Calu3 (cell line): ENCODE measurements around the gene COL4A2. TPM values are rescaled to one million over a fixed set of nuclear protein-coding genes. Genes with fewer than 3 reads are reported as not detected.
"Not testable (repeated sequence)": the region's sequence is repeated elsewhere in the genome, so short reads cannot be mapped to it uniquely, and the experiment has no call there.

ENCODE experiments used
- BruUV-seq: library from RNA; stranded (reverse); fragments of 400-500 nt; replicated peaks from 2 replicates; lab custom pipeline; 2021; lab: Mats Ljungman, UMichigan
- CTCF ChIA-PET: fragments of 300-600 bp; sonication (Branson Sonifier 250); formaldehyde crosslinking; loops from one replicate; lab custom pipeline; 2022; ENCODE audit warnings: antibody characterized with exemption; lab: Charles Lee
- DNase-seq: peaks from one replicate; pipeline ENCODE4 v3.0.0; 2022
- H3K27ac Mint-ChIP-seq: one replicate; pipeline ENCODE4 v1.8.0; 2022; ENCODE audit warnings: mixed read lengths; ENCODE audit not compliant: unreplicated experiment
- H3K27me3 Mint-ChIP-seq: one replicate; pipeline ENCODE4 v1.8.0; 2022; ENCODE audit warnings: mixed read lengths; ENCODE audit not compliant: unreplicated experiment
- H3K36me3 Mint-ChIP-seq: one replicate; pipeline ENCODE4 v1.8.0; 2022; ENCODE audit warnings: mild to moderate bottlenecking, moderate library complexity, mixed read lengths; ENCODE audit not compliant: insufficient read depth, unreplicated experiment
- H3K4me1 Mint-ChIP-seq: one replicate; pipeline ENCODE4 v1.8.0; 2022; ENCODE audit warnings: mild to moderate bottlenecking, low read depth, mixed read lengths; ENCODE audit not compliant: unreplicated experiment
- H3K4me3 Mint-ChIP-seq: one replicate; pipeline ENCODE4 v1.8.0; 2022; ENCODE audit warnings: mild to moderate bottlenecking, low read depth, moderate library complexity, mixed read lengths; ENCODE audit not compliant: unreplicated experiment
- H3K9me3 Mint-ChIP-seq: one replicate; pipeline ENCODE4 v1.8.0; 2022; ENCODE audit warnings: low read depth, mixed read lengths; ENCODE audit not compliant: unreplicated experiment
- CTCF ChIP-seq: fragments of 200-600 bp; IDR thresholded peaks from one replicate; pipeline ENCODE4 v1.8.0; 2022; ENCODE audit warnings: antibody characterized with exemption; ENCODE audit not compliant: unreplicated experiment
- intact Hi-C: fragments of 100-400 bp; cut with micrococcal nuclease; formaldehyde crosslinking; loops from one replicate; pipeline ENCODE4 v1.10.0; 2022; ENCODE audit not compliant: unreplicated experiment
- total RNA-seq: library from RNA; stranded (reverse); gene quantifications from 2 replicates; pipeline ENCODE4 v1.2.3, GENCODE V29; 2022

The COL4A2 gene
- total RNA-seq, 1 experiment from 2014 or later: 0.42 TPM

- CTCF ChIA-PET: no interaction called here
- intact Hi-C loops: no loop called here
Observed at GRCh38 chr13:110318920-110319319, 11.8 kb downstream of the COL4A2 start.

GRCh38 chr13:110319397-110319773 lies 12.3 kb downstream of the COL4A2 start:
- DNase-seq: no peak
- intact Hi-C loops: no loop called here
- Mint-ChIP-seq H3K27ac (peak overlapping the region; percentile 90), H3K27me3 (no peaks in the 10 kb centered on the region), H3K4me3 (peak overlapping the region; percentile 12), H3K4me1 (no peaks in the 10 kb centered on the region), H3K9me3 (no peaks in the 10 kb centered on the region), H3K36me3 (no peaks in the 10 kb centered on the region)
- TF ChIP-seq CTCF: no peak
- CTCF ChIA-PET: no interaction called here
- BruUV-seq: TSS peak; percentile 72

More at GRCh38 chr13:110318920-110319319, 11.8 kb downstream of the COL4A2 start:
- Mint-ChIP-seq H3K9me3 (no peaks in the 10 kb centered on the region), H3K27me3 (no peaks in the 10 kb centered on the region), H3K36me3 (no peaks in the 10 kb centered on the region), H3K27ac (no peak overlapping the region), H3K4me1 (no peaks in the 10 kb centered on the region), H3K4me3 (no peak overlapping the region)
- no peak for TF ChIP-seq CTCF
- DNase-seq: no peak
- BruUV-seq: no TSS peak

GRCh38 chr13:110319774-110320509 lies 12.9 kb downstream of the COL4A2 start:
- Mint-ChIP-seq H3K4me1 (no peaks in the 10 kb centered on the region), H3K27ac (peak overlapping the region; percentile 90), H3K27me3 (no peaks in the 10 kb centered on the region), H3K36me3 (no peaks in the 10 kb centered on the region), H3K9me3 (no peaks in the 10 kb centered on the region), H3K4me3 (peak overlapping the region; percentile 12)
- peak; percentile 66 for DNase-seq
- intact Hi-C loops: no loop called here
- CTCF ChIA-PET: no interaction called here
- no peak for TF ChIP-seq CTCF
- no TSS peak for BruUV-seq

GRCh38 chr13:110320645-110321044 lies 13.6 kb downstream of the COL4A2 start:
- Mint-ChIP-seq H3K27ac (no peak overlapping the region), H3K4me1 (no peaks in the 10 kb centered on the region), H3K27me3 (no peaks in the 10 kb centered on the region), H3K36me3 (no peaks in the 10 kb centered on the region), H3K4me3 (no peak overlapping the region), H3K9me3 (no peaks in the 10 kb centered on the region)
- no peak for DNase-seq
- intact Hi-C loops: no loop called here
- BruUV-seq: no TSS peak
- TF ChIP-seq CTCF: no peak
- CTCF ChIA-PET: no interaction called here

GRCh38 chr13:110321573-110321972 lies 14.5 kb downstream of the COL4A2 start:
- H3K36me3 Mint-ChIP-seq, CTCF ChIA-PET, BruUV-seq, intact Hi-C loops, H3K9me3 Mint-ChIP-seq, H3K4me1 Mint-ChIP-seq, H3K27me3 Mint-ChIP-seq, DNase-seq, H3K4me3 Mint-ChIP-seq: not testable (repeated sequence)
- peak overlapping the region; percentile 50 for H3K27ac Mint-ChIP-seq
